HG03521 (cell line): ENCODE results near the gene CD101.

Experiments used
- ATAC-seq: cut with Tn5 transposase; IDR thresholded peaks from one replicate; pipeline ENCODE4 v1.9.1; 2021; ENCODE audit warnings: mild to moderate bottlenecking, moderate library complexity; ENCODE audit not compliant: unreplicated experiment

CD101 gene

GRCh38 chr1:117051224-117052064 lies 49.9 kb downstream of the CD101 start:
- ATAC-seq, result peak; percentile 78

GRCh38 chr1:117054068-117054467 lies 52.5 kb downstream of the CD101 start:
- no peak for ATAC-seq

- ATAC-seq, result no peak
These were observed 57.2 kb downstream of the CD101 start for GRCh38 chr1:117058810-117059209.

GRCh38 chr1:117059334-117059677 lies 57.7 kb downstream of the CD101 start:
- peak; percentile 33 for ATAC-seq

- ATAC-seq, result peak; percentile 93
These were observed 58.3 kb downstream of the CD101 start, which contains the start of gene TTF2 for GRCh38 chr1:117059678-117060440. TSS of gene TTF2 (plus strand) at chr1:117060326. CDS start at chr1:117060347, 21 bp downstream.

GRCh38 chr1:117060441-117061317 lies 59.1 kb downstream of the CD101 start:
- ATAC-seq, result no peak

GRCh38 chr1:117061986-117062415 lies 60.4 kb downstream of the CD101 start:
- ATAC-seq, result no peak

- ATAC-seq, result no peak
These were observed 64.8 kb downstream of the CD101 start for GRCh38 chr1:117066367-117066766.

GRCh38 chr1:117067533-117068370 lies 66.2 kb downstream of the CD101 start:
- no peak for ATAC-seq

GRCh38 chr1:117068580-117068979 lies 67.0 kb downstream of the CD101 start:
- ATAC-seq, result no peak

- no peak for ATAC-seq
These were observed 67.8 kb downstream of the CD101 start for GRCh38 chr1:117069220-117069844.

GRCh38 chr1:117070124-117070523 lies 68.6 kb downstream of the CD101 start:
- no peak for ATAC-seq

- no peak for ATAC-seq
These were observed 75.1 kb downstream of the CD101 start for GRCh38 chr1:117076648-117077047.

GRCh38 chr1:117077267-117077666 lies 75.7 kb downstream of the CD101 start:
- ATAC-seq, result no peak

- no peak for ATAC-seq
These were observed 78.2 kb downstream of the CD101 start for GRCh38 chr1:117079737-117080136.

- no peak for ATAC-seq
These were observed 82.7 kb downstream of the CD101 start for GRCh38 chr1:117084231-117084630.
